NAMALWA (cell line): ENCODE measurements around the gene KLRC4.
"Not testable (repeated sequence)": the region's sequence is repeated elsewhere in the genome, so short reads cannot be mapped to it uniquely, and the experiment has no call there.

Experiments used
- DNase-seq: peaks from one replicate; pipeline ENCODE4 v3.0.0-alpha.2; 2015; ENCODE audit warnings: low spot score

Gene KLRC4

DNA sequence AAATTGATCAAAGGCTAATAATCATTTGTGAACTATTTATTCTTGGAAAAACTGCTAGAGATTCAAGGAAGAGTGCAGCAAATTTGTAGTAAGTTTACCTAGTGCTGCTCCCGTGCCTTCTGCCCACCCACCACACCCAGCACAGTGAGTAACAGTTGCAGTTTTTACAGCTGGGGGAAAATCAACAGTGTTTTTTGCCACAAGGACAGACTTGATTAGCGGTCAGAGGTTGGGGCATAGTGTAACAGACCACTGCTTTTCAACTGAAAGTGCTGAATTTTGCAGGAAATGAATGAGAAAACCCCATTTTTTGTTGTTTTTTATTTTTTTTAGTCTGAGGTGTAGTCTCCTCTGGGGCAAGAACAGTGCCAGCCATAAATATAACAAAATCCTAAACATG lies 12.3 kb downstream of the KLRC4 start:
- peak; percentile 49 for DNase-seq

DNA sequence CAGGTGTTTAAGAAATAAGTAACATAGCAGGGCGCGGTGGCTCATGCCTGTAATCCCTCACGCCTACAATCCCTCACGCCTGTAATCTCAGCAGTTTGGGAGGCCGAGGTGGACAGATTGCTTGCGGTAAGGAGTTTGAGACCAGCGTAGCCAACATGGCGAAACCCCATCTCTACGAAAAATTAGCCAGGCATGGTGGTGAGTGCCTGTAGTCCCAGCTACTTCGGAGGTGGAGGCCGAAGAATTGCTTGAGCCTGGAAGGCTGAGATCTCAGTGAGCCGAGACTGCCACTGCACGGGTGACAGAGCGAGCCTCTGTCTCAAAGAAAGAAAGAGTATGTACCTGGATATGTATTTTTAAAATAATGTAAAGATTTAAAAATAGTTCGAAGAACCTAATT lies 13.4 kb downstream of the KLRC4 start:
- DNase-seq: not testable (repeated sequence)

DNA sequence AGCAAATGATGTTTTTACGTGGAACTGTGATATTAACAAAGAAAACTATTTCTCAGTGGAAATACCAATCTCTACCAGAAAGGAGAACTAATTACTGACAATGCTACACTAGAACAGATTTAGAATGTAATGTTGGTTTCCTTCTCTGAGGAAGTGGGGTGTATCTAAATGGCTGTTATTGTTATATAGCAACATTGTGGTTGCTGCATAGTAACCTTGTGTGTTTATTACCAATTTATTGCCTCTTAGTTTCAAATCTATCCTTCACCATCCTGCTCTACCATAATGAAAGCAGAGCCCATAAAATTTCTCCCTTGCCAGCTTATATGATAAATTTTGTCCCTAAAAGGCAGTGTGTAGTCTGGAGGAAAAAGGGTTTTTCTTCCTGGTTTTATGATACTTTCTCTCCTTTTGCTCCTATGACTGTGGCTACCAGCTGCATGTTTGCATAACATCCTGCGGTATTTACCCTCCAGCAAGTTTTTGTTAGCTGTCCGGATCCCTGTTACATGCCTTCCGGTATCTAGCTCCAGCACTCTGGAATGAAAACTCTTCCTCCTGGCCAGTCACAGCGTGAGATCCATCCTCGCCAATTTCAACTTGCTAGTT lies 14.1 kb downstream of the KLRC4 start:
- DNase-seq: peak; percentile 81

DNA sequence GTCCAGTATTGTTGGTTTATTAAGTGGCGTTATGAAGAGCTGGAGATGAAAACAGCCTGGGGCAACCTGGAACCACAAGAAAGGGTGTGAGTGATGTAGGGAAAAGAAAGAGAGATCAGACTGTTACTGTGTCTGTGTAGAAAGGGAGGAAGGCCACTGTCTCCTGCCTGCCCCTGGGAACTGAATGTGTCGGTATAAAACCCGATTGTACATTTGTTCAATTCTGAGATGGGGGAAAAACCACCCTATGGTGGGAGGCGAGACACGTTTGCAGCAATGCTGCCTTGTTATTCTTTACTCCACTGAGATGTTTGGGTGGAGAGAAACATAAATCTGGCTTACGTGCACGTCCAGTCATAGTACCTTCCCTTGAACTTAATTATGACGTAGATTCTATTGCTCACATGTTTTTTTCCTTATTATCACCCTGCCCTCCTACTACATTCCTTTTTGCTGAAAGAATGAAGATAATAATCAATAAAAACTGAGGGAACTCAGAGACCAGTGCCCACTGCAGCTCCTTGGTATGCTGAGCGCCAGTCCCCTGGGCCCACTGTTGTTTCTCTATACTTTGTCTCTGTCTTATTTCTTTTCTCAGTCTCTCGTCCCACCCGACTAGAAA lies 14.9 kb downstream of the KLRC4 start:
- DNase-seq: peak; percentile 24

DNA sequence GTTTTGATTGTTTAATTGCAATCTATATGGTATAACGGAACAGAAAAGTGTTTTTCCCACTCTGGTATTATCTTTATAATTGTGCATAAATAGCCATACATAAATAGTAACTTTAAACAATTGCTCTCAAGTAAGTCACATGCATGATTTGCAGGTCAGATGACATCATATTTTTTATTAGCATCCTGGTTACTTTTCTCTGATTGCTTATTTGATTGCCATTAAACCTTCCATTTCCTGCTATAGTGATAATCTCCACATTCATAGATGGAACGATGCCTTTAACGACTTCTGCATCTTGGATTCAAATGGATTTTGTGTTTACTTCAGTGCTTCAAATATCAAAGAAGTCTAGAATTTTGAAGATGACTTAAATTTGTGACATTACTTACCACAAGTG lies 16.3 kb downstream of the KLRC4 start:
- peak; percentile 27 for DNase-seq

DNA sequence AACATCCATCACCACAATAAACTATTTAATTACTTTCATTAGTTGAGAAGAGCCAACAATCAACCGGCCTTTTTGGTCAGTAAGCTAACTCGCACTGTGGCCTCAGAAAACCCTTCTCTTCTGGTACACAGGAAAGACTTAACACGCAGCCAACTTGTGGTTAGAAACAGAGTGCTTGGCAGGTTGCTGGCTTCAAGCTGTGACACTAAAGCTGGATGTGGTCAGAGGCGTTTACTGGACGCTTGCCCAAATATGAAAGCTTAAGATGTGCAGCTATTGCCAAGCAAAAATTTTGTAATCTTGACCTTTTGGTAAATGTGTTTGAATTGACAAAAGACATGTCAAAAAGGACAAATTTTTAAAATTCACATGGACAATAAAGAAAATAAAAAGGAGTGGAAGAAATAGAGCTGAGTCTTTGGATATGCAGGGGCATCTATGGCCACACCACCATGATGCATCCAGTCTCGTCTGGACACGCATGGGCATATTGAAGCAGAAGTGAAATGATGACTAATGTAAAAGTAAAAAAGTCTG lies 17.1 kb downstream of the KLRC4 start:
- peak; percentile 77 for DNase-seq

DNA sequence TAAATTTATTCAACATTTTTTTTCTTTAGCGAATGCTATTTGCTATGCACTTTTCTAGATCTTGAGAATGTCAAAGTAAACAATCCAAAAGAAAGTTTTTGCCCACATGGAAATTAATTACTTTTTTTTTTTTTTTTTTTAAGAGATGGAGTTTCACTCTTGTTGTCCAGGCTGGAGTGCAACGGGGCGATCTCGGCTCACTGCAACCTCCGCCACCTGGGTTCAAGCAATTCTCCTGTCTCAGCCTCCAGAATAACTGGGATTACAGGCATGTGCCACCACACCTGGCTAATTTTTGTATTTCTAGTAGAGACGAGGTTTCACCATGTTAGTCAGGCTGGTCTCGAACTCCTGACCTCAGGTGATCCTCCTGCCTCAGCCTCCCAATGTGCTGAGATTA lies 18.6 kb downstream of the KLRC4 start:
- not testable (repeated sequence) for DNase-seq

DNA sequence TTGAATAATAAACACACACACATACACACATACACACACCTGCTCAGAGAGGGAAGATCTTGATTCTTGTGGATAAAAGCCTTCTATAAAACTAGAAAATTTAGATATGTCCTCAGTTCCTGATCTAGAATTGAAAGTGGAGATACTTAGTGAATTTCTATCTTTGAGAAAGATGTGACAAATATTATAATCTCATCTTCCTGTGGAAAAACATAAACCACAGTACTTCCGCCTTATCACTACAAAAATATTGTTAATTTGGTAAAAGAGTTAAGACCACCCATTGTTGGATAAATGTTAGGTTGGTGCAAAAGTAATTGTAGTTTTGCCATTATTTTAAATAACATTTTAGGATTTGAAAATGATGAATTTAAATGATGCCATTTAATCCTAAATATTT lies 19.7 kb downstream of the KLRC4 start, which contains the start of gene KLRK1:
Gene KLRK1 (minus strand): TSS at position 138 of the 400 bp plus-strand sequence. CDS start 1,231 bp downstream, outside the sequence.
- DNase-seq: peak; percentile 17

DNA sequence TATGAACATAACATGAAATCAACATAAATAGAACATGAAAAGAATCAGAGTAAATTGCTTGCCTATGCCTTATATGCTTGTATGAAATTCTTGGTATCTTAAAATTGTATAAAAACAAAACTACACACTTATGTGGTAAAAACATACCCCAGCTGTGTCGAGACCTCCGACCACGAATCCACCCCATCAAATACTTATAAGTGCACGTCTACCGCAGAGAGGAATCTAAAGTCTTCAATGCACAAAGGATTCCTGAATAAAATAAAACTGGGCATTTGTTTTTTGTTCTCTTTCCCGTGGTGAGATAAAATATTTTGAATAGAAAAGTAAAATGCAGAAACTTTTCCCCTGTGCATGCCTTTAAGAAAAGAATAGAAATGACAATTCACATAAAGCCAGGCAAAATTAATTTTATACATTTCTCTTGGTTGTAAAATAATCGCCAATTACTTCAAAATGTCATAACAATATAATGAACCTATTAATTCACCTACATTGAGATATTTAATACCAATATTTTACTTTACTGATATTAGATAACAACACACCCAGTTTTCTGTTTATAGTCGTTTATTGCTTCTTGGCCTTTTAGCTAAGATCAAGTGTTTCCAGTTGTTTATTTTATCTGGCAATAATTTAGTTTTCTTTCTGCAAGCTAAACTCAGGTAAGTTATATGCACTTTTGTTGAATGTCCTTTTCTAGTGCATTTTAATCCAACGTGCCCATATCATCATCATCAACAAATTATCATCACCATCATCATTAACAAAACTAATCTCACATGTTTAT lies 20.7 kb downstream of the KLRC4 start:
- DNase-seq: no peak

DNA sequence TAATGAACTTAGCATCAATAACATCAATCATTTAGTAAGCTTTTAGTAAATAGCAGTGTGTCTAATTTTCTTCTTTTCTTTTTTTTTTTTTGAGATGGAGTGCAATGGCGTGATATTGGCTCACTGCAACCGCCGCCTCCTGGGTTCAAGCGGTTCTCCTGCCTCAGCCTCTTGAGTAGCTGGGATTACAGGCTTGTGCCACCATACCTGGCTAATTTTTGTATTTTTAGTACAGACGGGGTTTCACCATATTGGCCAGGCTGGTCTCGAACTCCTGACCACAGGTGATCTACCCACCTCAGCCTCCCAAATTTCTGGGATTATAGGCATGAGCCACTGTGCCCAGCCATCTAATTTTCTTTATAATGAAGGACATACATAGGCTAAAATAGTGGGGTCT lies 22.1 kb downstream of the KLRC4 start:
- not testable (repeated sequence) for DNase-seq

DNA sequence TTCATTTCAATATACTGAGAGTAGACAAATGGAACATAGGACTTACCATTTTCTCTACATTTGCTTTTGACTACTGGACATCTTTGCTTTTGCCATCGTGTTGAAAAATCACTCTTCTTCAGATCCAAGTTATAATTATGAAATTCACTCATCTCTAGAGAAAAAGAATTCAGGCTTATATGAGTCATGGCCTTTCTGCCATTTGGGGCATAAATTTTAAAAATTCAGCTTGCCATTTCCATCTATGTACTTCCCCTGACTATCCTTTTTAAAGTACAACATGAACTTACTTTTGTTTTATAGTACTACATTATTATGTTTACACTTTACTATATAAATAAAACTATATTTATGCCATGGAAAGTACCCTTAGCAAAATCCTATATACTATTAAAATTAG lies 22.7 kb downstream of the KLRC4 start:
- no peak for DNase-seq

DNA sequence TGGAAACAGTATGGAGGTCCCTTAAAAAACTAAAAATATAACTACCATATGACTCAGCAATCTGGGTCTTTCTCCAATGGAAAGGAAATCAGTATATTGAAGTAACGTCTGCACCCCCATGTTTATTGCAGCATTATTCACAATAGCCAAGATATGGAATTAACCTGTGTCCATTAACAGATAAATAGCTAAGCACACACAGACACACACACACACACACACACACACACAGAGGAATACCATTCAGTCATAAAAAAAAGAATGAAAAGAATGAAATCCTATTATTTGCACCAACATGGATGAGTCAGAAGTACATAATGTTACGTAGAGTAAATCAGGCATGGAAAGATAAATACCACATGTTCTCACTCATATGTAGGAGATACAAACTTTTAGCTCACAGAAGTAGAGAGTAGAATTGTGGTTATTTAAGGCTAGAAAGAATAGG lies 24.4 kb downstream of the KLRC4 start:
- DNase-seq: no peak

DNA sequence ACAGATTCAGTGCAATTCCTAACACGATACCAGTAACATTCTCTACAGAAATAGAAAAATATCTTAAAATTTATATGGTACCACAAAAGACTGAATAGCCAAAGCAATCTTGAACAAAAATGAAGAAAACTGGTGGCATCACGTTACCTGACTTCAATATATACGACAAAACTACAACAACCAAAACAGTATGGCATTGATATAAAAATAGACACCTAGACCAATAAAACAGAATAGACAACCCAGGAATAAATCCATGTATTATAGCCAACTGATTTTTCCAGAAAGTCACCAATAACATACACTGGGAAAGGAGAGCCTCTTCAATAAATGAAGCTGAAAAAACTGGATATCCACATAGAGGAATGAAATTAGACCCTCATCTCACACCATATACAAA lies 25.4 kb downstream of the KLRC4 start:
- no peak for DNase-seq

DNA sequence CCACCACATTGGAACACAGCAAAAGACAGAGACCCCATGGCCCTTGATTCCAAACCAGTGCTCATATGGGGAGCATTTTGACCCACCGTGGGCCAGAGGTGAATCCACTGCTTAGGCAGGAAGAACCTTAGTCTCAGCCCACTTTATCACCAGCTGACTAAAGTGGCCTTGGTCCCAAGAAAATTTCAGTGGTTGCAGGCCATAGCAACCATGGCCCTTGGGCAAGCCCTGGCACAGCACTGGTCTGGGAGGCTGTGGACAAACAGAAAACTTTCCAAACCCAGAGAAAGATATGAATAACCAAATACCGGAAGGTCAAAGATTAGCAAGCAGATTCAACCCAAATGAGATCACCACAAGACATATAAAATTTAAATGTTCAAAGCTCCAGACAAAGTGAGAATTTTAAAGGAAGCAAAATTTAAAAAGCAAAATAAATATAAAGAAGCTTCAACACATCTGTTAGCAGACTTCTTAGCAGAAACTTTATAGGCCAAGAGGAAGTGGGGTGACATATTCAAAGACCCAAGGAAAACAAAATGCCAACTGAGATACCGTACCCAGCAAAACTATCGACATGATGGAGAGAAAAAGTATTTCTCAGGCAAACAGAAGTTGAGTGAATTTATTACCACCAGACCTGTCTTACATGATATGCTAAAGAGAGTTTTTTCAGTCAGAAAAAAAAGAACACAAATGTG lies 27.5 kb downstream of the KLRC4 start:
- DNase-seq: no peak

DNA sequence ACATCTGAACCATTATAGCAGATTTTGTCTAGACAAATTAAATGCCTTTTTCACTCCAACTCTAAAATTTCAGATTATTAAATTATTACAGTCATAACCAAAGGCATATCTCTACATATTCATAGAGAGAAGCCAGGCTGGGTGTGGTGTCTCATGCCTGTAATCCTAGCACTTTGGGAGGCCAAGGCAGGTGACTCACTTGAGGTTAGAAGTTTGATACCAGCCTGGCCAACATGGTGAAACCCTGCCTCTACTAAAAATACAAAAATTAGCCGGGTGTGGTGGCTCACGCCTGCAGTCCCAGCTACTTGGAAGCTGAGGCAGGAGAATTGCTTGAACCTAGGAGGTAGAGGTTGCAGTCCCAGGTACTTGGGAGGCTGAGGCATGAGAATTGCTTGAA lies 30.8 kb downstream of the KLRC4 start:
- not testable (repeated sequence) for DNase-seq

DNA sequence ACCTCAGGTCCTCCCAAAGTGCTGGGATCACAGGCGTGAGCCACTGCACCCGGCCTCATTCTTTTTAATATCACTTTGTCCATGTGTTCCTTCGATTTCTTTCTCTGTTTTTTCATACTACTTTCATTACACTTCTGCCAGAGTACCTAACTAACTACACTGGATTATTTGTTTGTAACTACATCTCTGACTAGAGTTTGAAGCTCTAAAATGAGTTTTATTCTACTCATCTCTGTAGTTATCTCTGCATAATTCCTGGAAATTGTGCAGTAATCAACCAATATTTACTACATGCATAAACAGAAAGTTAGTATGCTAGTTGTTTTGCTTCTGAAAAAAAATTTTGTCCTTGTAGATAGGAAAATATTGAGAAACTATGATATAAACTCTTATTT lies 34.9 kb downstream of the KLRC4 start:
- DNase-seq: no peak

DNA sequence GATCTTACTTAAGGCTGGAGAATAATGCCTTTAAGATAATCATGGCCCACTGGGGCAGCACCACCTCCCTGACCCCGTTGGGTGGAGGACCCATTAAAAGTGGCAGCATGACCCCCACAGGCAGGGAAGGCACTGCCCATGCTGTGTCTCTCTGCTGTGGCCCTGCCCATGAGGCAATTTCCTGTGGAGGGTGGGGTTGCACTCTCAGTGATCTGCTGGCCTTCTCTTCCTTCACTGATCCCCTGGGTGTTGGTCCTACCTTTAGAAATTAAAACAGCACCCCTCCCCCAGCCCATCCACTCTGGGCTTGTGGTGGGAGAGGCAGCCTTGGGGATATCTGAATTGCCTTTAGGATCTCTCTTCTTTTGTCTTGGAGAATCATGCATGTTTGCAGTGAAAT lies 37.0 kb downstream of the KLRC4 start:
- no peak for DNase-seq

DNA sequence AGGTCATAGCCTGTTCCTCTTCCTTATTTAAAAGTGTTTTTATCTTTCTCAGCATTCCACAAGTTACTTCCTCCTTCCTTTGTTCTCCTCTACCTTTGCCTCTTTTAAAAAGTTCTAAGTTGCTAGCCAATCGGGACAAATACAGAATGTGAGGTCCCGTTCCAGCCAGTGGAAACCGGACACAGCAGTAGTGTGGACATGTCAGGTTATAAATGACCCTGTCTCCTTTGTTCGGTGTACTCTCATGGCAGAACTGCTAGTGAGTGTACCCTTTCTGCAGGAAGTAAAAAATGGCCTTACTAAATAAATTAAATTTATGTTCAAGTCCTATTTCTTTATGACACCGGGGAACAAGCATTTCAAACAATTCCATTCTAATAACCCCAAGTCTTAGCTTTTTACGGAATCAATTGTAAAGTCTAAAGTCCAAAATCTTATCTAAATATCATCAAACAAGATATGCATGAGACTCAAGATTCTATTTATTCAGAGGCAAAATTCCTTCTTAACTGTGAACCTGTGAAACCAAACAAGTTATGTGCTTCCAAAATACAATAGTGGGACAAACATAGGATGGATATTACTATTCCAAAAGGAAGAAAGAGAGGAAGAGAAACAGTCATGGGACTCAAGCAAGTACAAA lies 37.5 kb downstream of the KLRC4 start:
- not testable (repeated sequence) for DNase-seq

DNA sequence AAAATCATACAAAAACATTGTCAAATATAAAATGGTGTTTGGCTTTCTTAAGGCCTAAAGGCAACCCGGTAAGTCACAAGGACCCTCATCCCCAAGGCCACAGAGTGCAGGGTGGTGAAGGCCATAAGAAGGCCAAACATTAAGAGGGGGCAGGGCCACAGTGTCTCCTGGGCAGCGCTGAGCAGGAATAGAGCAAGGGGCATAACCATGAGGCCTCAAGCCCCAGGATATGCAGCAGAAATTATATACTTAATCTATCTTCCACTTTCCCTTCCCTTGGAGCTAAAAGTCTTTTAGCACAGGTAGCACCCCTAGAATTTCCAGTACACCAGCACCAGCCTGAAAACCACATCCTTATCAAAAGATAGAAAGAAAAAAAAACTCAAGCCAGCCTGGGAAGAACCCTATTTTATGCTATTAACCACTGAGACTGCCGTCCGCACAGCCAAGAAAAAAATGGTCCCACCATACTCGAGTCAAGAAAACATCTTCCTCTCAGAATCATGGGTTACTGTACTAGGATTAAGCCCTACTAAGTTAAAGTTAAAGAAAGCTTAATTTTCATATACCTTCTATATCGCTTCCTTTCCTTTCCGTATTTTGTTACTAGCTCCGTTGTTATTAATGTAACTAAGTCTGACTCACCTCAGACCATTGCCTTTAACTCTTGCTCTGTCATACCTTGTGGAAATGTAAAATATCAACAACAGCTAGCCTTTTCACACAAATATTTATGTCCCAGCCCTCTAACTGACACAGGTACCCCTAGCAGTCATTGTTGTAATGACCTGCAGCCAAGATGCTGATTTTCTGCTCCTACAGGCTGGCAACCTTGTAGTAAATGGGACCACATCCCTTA lies 39.8 kb downstream of the KLRC4 start:
- no peak for DNase-seq
